Measurements from ENCODE around the gene SP100.

DNA sequence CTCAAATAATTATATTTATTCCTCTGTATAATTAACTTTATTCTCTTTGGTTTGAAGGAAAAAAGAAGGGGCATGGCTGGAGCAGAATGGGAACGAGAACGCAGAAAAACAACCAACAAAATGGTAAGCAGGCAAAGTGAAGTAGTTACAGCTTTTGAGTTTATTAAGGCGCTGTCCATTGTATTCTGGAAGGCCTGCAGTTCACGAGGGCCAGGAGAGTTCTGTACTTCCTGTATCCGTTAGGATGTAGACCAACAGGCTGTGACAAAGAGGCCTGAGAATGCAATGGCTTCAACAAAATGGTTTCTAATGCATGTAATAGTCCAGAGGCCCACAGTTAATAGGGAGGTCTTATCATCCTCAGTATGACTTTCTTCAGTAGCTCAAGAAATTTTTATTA is 32.5 kb upstream of the SP100 start:
- TF ChIP-seq, protein P1, sequence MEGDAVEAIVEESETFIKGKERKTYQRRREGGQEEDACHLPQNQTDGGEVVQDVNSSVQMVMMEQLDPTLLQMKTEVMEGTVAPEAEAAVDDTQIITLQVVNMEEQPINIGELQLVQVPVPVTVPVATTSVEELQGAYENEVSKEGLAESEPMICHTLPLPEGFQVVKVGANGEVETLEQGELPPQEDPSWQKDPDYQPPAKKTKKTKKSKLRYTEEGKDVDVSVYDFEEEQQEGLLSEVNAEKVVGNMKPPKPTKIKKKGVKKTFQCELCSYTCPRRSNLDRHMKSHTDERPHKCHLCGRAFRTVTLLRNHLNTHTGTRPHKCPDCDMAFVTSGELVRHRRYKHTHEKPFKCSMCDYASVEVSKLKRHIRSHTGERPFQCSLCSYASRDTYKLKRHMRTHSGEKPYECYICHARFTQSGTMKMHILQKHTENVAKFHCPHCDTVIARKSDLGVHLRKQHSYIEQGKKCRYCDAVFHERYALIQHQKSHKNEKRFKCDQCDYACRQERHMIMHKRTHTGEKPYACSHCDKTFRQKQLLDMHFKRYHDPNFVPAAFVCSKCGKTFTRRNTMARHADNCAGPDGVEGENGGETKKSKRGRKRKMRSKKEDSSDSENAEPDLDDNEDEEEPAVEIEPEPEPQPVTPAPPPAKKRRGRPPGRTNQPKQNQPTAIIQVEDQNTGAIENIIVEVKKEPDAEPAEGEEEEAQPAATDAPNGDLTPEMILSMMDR (IDR thresholded peaks at IDR 0.05), result no peak
- TF ChIP-seq POLR2AphosphoS5 (IDR thresholded peaks at IDR 0.05), result no peak

All from prostate gland (tissue), 2 donors.